Measurements from ENCODE around the gene TGOLN2.
"Not testable (repeated sequence)": the region's sequence is repeated elsewhere in the genome, so short reads cannot be mapped to it uniquely, and the experiment has no call there.

The TGOLN2 gene

DNA sequence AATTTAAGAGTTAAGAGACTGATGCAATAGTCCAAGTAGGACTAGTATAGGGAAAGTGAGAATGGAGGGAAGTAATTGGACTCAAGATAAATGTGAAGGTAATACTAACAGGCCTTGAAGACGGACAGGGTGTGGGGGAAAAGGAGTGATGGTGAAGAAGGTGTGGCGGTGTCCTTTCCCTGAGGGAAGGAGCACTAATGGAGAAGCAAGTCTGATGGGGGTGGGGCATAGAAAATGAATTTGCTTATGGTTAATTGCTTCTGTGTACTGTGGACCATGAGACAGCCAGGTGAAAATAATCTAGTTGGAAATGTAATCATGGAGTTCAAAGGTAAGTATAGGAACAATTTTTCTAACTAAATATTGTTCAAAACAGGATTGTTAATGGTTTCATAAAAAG lies 7.1 kb upstream of the TGOLN2 start:
- no peak overlapping the region for H3K4me3 ChIP-seq (ENCODE audit: low read length)
- no peak for TF ChIP-seq CTCF (conservative IDR thresholded peaks at IDR 0.05; ENCODE audit: low read depth, low read length)
- DNase-seq (ENCODE audit: low read depth) = no peak

DNA sequence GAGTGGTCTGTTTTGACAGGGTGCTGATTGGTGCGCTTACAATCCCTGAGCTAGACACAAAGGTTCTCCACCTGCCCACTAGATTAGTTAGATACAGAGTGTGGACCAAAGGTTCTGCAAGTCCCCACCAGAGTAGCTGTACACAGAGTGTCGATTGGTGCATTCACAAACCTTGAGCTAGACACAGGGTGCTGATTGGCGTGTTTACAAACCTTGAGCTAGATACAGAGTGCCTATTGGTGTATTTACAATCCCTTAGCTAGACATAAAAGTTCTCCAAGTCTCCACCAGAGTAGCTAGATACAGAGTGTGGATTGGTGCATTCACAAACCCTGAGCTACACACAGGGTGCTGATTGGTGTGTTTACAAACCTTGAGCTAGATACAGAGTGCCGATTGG lies 6.1 kb upstream of the TGOLN2 start:
- DNase-seq (ENCODE audit: low read depth); H3K4me3 ChIP-seq (ENCODE audit: low read length): not testable (repeated sequence)

DNA sequence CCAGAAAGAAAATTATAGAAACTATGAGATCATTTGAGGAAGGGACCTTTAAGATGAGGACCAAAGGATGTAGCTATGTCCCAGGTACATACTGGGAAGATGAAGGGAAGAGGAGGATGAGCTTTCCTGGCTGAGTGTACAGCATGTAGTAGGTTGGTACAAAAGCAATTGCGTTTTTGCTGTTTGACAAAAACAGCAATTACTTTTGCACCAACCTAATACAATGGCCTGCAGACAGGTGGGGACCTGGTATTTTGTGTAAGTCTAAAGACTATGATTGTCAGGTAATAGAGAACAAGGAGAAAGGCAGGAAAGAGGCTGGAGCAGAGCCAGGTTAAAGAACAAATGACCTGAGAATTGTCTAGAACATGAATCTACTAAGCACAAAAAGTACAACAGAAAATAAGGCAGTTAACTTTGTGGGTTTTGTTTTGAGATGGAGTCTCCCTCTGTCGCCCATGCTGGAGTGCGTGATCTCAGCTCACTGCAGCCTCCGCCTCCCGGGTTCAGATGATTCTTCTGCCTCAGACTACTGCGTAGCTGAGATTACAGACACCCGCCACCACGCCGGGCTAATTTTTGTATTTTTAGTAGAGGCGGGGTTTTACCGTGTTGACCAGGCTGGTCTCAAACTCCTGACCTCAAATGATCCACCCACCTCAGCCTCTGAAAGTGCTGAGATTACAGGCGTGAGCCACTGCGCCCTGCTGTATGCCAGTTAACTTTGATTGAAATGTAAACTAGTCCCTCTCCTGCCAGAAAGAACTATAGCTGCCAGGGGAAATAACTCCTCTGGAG lies 3.2 kb upstream of the TGOLN2 start:
- H3K4me3 ChIP-seq (ENCODE audit: low read length) = no peak overlapping the region
- DNase-seq (ENCODE audit: low read depth) = no peak
- TF ChIP-seq CTCF (conservative IDR thresholded peaks at IDR 0.05; ENCODE audit: low read depth, low read length) = no peak

- not testable (repeated sequence) for DNase-seq (ENCODE audit: low read depth); H3K4me3 ChIP-seq (ENCODE audit: low read length)
These were observed 1.9 kb upstream of the TGOLN2 start for GRCh38 chr2:85329701-85330100.

DNA sequence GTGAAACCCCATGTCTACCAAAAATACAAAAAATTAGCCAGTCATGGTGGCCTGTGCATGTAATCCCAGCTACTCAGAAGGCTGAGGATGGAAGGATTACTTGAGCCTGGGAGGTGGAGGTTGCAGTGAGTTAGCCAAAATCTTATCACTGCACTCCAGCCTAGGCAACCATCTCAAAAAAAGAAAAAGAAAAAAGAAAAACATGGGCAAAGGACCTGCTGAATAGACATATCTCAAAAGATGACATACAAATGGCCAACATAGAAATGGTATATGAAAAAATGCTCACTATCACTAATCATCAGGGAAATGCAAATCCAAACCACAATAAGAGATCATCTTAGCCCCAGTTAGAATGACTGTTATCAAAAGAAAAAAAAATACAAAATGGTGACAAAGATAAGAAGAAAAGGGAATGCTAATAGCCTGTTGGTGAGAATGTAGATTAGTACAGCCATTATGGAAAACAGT lies 1.4 kb upstream of the TGOLN2 start:
- no peak for DNase-seq (ENCODE audit: low read depth)
- TF ChIP-seq CTCF (conservative IDR thresholded peaks at IDR 0.05; ENCODE audit: low read depth, low read length) = no peak
- H3K4me3 ChIP-seq (ENCODE audit: low read length) = no peak overlapping the region

DNA sequence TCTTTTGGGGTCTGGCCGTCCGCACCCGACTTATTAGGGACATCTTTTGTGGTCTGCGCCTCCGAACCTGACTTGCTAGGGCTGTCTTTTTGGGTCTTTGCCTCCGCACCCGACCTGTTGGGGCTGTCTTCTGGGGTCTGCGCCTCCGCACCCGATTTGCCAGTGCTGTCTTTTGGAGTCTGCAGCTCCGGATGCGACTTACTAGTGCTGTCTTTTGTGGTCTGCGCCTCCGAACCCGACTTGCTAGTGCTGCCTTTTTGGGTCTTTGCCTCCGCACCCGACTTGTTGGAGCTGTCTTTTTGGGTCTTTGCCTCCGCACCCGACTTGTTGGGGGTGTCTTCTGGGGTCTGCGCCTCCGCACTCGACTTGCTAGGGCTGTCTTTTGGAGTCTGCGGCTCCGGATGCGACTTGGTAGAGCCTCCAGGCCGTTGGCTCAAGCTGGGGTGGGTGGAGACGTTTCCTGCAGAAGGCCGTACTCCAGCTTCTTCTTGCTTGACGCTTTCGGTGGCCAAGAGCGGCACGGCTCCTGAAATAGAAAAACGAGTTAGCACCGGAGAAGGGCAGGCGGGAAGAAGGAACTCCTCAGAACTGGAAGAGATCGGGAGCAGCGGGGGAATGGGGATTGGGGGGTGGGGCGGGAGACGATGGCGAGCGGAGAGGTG lies 498 bp downstream of the TGOLN2 start:
- TF ChIP-seq CTCF (conservative IDR thresholded peaks at IDR 0.05; ENCODE audit: low read depth, low read length) = no peak
- DNase-seq (ENCODE audit: low read depth) = no peak
- peak overlapping the region; percentile 88 for H3K4me3 ChIP-seq (ENCODE audit: low read length)

DNA sequence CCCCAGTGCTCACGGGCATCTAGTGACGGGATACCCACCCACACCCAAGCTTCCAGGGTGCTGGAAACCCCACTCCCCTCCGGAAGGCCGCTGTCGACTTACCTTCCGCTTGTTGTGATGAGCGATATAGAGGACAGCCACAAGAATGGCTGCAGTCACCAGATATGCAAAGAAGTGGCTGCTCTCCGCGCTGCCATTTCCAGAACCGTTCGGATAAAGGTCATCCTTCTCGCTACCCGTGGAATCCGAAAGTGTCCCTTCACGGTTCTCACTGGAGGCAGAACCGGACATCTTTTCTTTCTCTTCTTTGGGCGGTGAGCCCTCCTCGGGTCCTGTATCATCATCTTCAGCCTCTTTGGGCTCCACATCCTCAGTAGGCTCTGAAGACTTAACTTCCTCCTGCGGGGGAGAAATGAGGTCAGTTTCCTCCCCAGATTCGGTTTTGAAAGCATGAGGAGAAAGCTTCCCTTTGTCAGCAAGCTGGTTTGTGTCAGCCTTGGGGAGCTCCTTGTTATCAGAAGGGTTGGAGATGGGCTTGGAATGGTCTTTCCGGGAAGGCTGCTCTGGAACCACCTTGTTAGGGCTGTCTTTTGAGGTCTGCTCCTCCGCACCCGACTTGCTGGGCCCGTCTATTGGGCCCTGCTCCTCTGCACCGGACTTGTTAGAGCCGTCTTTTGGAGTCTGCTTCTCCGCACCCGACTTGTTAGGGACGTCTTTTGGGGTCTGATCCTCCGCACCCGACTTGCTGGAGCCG lies 1.2 kb downstream of the TGOLN2 start:
- peak overlapping the region; percentile 88 for H3K4me3 ChIP-seq (ENCODE audit: low read length)
- no peak for TF ChIP-seq CTCF (conservative IDR thresholded peaks at IDR 0.05; ENCODE audit: low read depth, low read length)
- DNase-seq (ENCODE audit: low read depth) = no peak

DNA sequence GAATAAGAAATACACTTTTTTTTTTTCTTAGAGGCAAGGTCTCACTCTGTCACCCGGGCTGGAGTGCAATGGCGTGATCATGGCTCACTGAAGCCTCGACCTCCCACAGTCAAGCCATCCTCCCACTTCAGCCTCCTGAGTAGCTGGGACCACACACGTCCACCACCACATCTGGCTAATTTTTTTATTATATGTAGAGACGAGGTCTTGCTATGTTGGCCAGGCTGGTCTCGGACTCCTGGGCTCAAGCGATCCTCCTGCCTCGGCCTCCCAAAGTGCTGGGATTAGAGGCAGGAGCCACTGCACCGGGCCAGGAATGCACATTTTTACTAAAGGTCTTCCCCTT lies 2.4 kb downstream of the TGOLN2 start:
- DNase-seq (ENCODE audit: low read depth) = no peak
- H3K4me3 ChIP-seq (ENCODE audit: low read length) = peak overlapping the region; percentile 88
- no peak for TF ChIP-seq CTCF (conservative IDR thresholded peaks at IDR 0.05; ENCODE audit: low read depth, low read length)

All from retinal pigment epithelial cell (primary cell).